Measurements from ENCODE around the gene UQCRH. TPM values are rescaled to one million over a fixed set of nuclear protein-coding genes. Genes with fewer than 3 reads are reported as not detected.

The UQCRH gene
- total RNA-seq, 1 donor from 2014 or later: 575 TPM

DNA sequence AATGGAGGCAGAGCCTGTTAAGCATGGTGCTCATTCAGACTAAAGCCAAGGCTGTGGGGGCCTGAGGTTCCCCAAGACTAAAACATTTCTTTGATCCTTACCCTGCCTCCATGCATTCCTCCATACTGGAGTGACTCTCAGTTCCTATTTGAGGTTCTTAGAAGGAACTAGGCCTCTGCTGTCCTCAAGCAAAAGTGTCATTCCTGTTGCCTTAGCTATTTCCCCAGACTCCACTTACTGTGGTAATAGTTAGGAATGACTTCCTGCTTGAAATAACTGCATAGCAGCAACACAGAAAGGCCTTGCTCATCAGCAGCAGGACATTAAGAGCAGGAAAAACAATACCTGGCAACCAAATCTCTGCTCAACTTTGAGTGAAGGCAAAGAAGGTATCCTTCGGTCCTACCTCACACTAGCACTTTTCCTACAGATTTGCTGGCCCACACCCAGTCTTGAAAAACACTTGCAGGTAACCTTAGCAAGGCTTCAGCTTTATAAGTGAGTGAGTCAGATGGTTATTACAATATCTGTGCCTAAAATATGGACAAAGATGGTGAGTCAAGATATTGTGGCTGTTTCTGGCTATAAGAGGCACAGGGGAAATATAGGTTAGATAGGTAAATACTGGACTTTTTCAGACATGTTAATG lies 14.9 kb upstream of the UQCRH start:
- Histone ChIP-seq H3K4me3 (ENCODE audit: low read depth, low read length) (no peak overlapping the region), H3K36me3 (ENCODE audit: control insufficient read depth, insufficient read depth, low read length) (peaks cover 4% of the 10 kb centered on the region), H3K27me3 (ENCODE audit: control insufficient read depth, insufficient read depth, low read length) (no peaks in the 10 kb centered on the region)
- peak; percentile 37 for DNase-seq (ENCODE audit: low read depth)
- TF ChIP-seq, protein P1, sequence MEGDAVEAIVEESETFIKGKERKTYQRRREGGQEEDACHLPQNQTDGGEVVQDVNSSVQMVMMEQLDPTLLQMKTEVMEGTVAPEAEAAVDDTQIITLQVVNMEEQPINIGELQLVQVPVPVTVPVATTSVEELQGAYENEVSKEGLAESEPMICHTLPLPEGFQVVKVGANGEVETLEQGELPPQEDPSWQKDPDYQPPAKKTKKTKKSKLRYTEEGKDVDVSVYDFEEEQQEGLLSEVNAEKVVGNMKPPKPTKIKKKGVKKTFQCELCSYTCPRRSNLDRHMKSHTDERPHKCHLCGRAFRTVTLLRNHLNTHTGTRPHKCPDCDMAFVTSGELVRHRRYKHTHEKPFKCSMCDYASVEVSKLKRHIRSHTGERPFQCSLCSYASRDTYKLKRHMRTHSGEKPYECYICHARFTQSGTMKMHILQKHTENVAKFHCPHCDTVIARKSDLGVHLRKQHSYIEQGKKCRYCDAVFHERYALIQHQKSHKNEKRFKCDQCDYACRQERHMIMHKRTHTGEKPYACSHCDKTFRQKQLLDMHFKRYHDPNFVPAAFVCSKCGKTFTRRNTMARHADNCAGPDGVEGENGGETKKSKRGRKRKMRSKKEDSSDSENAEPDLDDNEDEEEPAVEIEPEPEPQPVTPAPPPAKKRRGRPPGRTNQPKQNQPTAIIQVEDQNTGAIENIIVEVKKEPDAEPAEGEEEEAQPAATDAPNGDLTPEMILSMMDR (IDR thresholded peaks at IDR 0.05; ENCODE audit: insufficient read depth, low read length, poor library complexity, severe bottlenecking): no peak

DNA sequence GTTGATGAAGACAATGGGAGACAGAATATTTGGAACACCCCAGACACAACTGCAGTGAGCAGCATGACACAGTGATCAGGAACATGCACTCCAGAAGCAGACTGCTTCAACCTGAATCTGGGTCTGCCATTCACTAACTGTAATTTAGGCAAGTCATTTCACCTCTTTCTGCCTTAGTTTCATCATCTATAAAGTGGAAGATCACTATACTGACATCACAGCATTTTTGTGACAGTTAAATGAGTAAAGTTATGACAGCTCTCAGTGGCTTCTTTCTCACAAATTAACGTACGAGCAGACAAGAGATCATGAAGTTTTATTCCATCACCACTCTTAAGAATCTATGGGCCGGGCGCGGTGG lies 14.4 kb upstream of the UQCRH start:
- TF ChIP-seq, protein P1 (IDR thresholded peaks at IDR 0.05; ENCODE audit: insufficient read depth, low read length, poor library complexity, severe bottlenecking): no peak
- H3K36me3 ChIP-seq (ENCODE audit: control insufficient read depth, insufficient read depth, low read length): peaks cover 4% of the 10 kb centered on the region
- DNase-seq (ENCODE audit: low read depth): no peak
- no peak overlapping the region for H3K4me3 ChIP-seq (ENCODE audit: low read depth, low read length)
- no peaks in the 10 kb centered on the region for H3K27me3 ChIP-seq (ENCODE audit: control insufficient read depth, insufficient read depth, low read length)

DNA sequence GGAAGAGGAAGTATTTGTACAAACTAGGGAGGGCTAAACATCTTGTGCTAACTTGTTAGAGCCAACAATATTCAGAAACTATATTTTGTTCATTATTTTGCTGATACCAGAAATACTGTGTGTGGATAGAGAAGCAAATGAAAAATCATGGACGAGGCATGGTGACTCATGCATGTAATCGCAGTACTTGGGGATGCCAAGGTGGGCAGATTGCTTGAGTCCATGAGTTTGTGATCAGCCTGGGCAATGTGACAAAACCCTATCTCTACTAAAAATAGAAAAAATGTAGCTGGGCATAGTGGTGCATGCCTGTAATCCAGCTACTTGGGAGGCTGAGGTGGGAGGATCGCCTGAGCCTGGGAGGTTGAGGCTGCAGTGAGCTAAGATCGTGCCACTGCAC lies 13.5 kb upstream of the UQCRH start:
- no peak for DNase-seq (ENCODE audit: low read depth)
- H3K4me3 ChIP-seq (ENCODE audit: low read depth, low read length): no peak overlapping the region
- H3K36me3 ChIP-seq (ENCODE audit: control insufficient read depth, insufficient read depth, low read length): peaks cover 3% of the 10 kb centered on the region
- no peaks in the 10 kb centered on the region for H3K27me3 ChIP-seq (ENCODE audit: control insufficient read depth, insufficient read depth, low read length)
- TF ChIP-seq, protein P1 (IDR thresholded peaks at IDR 0.05; ENCODE audit: insufficient read depth, low read length, poor library complexity, severe bottlenecking): no peak

DNA sequence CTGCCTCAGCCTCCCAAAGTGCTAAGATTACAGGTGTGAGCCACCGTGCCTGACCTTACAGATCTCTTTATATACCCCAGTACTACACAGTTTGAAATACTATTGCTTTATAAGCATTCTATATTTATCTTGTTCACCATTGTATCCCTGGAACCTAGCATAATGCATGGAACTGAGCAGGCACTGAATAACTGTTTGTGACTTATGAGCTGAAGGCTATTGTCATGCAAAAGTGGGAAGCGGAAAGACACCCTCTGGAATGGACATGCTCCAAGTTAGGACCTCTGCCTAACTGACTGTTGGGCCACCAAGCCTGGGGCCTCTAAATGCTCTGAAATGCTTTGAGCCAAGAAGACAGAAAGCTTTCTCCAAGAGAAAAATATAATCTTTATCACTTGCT lies 8.2 kb upstream of the UQCRH start:
- TF ChIP-seq, protein P1 (IDR thresholded peaks at IDR 0.05; ENCODE audit: insufficient read depth, low read length, poor library complexity, severe bottlenecking): no peak
- no peak overlapping the region for H3K4me3 ChIP-seq (ENCODE audit: low read depth, low read length)
- no peak for DNase-seq (ENCODE audit: low read depth)
- no peaks in the 10 kb centered on the region for H3K27me3 ChIP-seq (ENCODE audit: control insufficient read depth, insufficient read depth, low read length)
- H3K36me3 ChIP-seq (ENCODE audit: control insufficient read depth, insufficient read depth, low read length): peaks cover 4% of the 10 kb centered on the region

DNA sequence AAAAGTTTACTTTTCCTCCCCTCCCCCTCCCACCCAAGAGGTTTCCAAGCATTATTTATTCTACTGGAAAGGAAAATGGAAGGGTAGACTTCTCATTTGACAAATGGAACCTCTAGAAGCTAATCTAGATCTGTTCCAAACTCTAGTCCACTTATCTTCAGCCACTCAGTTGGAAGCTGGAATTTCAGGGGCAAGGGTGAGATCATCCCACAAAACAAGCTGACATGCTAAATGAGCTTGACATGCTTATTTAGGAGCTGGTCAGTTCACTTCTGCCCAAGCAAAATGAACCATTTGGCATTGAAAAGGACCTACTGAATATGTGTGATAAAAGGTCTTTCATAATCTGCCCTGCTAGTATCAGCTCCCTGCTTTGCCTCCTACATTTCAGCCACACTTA lies 5.1 kb upstream of the UQCRH start:
- TF ChIP-seq, protein P1 (IDR thresholded peaks at IDR 0.05; ENCODE audit: insufficient read depth, low read length, poor library complexity, severe bottlenecking): no peak
- H3K36me3 ChIP-seq (ENCODE audit: control insufficient read depth, insufficient read depth, low read length): peaks cover 4% of the 10 kb centered on the region
- H3K27me3 ChIP-seq (ENCODE audit: control insufficient read depth, insufficient read depth, low read length): no peaks in the 10 kb centered on the region
- H3K4me3 ChIP-seq (ENCODE audit: low read depth, low read length): no peak overlapping the region
- no peak for DNase-seq (ENCODE audit: low read depth)
